ENCODE results near the gene DHRSX.

DNA sequence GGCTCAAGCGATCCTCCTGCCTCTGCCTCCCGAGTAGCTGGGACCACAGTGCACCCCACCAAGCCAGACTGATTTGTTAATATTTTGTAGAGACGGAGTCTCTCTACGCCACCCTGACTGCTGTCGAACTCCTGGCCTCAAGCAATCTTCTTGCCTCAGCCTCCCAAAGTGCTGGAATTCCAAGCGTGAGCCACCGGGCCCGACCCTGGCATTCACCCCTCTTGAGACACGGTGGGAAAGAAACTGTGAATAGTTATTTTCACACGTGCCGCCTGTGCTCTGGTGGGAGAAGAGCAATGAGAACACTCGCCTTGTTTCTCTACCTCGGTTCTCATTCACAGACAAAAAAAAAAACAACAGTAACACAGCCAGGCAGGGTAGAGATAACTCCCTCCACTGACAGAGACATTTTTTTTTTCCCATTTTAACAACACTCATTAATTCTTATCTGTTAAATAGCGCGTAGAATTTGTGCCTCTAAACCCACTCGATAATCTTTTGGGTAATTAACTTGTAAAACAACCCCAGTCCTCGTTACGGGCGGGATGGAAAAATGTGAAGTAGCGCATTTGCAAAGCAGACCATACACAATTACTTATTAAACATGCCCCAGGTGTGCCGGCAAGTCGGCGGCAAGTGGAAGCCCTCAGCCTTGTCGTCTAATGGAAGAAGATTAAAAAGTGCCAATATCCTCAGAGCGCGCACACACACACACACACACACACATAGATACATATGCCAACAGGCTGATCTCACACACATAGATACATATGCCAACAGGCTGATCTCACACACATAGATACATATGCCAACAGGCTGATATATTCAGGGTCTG is 103.3 kb downstream of the DHRSX start:
- no peak for TF ChIP-seq POLR2AphosphoS5 (IDR thresholded peaks at IDR 0.05)
- no peak for TF ChIP-seq CTCF (IDR thresholded peaks at IDR 0.05)
- no peak for TF ChIP-seq POLR2A (IDR thresholded peaks at IDR 0.05)
- no peak for TF ChIP-seq EP300 (IDR thresholded peaks at IDR 0.05)
